Chondrocyte (in vitro differentiated cells): Measurements from ENCODE around the gene RASL10A. TPM values are rescaled to one million over a fixed set of nuclear protein-coding genes. Genes with fewer than 3 reads are reported as not detected.
A peak's percentile ranks its signal among the peaks of the same experiment; 100 is the strongest.

ENCODE experiments used
- DNase-seq: peaks from one replicate; pipeline ENCODE4 v3.0.0; 2021; ENCODE audit warnings: mixed read lengths, low spot score
- H3K27ac Mint-ChIP-seq: one replicate; pipeline ENCODE4 v1.8.0; 2021; ENCODE audit warnings: mild to moderate bottlenecking, moderate library complexity, mixed read lengths; ENCODE audit not compliant: unreplicated experiment
- H3K27me3 Mint-ChIP-seq: 2 replicates; pipeline ENCODE4 v1.8.0; 2021; ENCODE audit warnings: low read depth, mixed read lengths
- H3K36me3 Mint-ChIP-seq: 2 replicates; pipeline ENCODE4 v1.8.0; 2021; ENCODE audit warnings: low read depth, mixed read lengths
- H3K4me1 Mint-ChIP-seq: 2 replicates; pipeline ENCODE4 v1.8.0; 2021; ENCODE audit warnings: low read depth, mild to moderate bottlenecking, mixed read lengths
- H3K4me3 Mint-ChIP-seq: one replicate; pipeline ENCODE4 v1.8.0; 2021; ENCODE audit warnings: mild to moderate bottlenecking, moderate library complexity, mixed read lengths; ENCODE audit not compliant: unreplicated experiment
- H3K9me3 Mint-ChIP-seq: 2 replicates; pipeline ENCODE4 v1.8.0; 2021; ENCODE audit warnings: low read depth, mixed read lengths
- total RNA-seq: library from RNA; stranded (reverse); gene quantifications from 3 replicates; pipeline ENCODE4 v1.2.1, GENCODE V29; 2021
- TF ChIP-seq, protein P1 (sequence below): fragments of 200-600 bp; sonication (generic); IDR thresholded peaks from 2 replicates; pipeline ENCODE4 v1.5.0; 2021; ENCODE audit warnings: antibody characterized with exemption, mild to moderate bottlenecking, moderate library complexity

Gene RASL10A
- total RNA-seq, 1 donor from 2014 or later = 0.27 TPM

- Mint-ChIP-seq H3K27me3 (no peaks in the 10 kb centered on the region), H3K9me3 (no peaks in the 10 kb centered on the region), H3K4me3 (no peak overlapping the region), H3K4me1 (peaks cover 8% of the 10 kb centered on the region), H3K27ac (peak overlapping the region; percentile 12), H3K36me3 (peaks cover 28% of the 10 kb centered on the region)
- DNase-seq = no peak
- TF ChIP-seq, protein P1, sequence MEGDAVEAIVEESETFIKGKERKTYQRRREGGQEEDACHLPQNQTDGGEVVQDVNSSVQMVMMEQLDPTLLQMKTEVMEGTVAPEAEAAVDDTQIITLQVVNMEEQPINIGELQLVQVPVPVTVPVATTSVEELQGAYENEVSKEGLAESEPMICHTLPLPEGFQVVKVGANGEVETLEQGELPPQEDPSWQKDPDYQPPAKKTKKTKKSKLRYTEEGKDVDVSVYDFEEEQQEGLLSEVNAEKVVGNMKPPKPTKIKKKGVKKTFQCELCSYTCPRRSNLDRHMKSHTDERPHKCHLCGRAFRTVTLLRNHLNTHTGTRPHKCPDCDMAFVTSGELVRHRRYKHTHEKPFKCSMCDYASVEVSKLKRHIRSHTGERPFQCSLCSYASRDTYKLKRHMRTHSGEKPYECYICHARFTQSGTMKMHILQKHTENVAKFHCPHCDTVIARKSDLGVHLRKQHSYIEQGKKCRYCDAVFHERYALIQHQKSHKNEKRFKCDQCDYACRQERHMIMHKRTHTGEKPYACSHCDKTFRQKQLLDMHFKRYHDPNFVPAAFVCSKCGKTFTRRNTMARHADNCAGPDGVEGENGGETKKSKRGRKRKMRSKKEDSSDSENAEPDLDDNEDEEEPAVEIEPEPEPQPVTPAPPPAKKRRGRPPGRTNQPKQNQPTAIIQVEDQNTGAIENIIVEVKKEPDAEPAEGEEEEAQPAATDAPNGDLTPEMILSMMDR = no peak
These were observed 13.2 kb downstream of the RASL10A start for GRCh38 chr22:29302402-29302680.

DNA sequence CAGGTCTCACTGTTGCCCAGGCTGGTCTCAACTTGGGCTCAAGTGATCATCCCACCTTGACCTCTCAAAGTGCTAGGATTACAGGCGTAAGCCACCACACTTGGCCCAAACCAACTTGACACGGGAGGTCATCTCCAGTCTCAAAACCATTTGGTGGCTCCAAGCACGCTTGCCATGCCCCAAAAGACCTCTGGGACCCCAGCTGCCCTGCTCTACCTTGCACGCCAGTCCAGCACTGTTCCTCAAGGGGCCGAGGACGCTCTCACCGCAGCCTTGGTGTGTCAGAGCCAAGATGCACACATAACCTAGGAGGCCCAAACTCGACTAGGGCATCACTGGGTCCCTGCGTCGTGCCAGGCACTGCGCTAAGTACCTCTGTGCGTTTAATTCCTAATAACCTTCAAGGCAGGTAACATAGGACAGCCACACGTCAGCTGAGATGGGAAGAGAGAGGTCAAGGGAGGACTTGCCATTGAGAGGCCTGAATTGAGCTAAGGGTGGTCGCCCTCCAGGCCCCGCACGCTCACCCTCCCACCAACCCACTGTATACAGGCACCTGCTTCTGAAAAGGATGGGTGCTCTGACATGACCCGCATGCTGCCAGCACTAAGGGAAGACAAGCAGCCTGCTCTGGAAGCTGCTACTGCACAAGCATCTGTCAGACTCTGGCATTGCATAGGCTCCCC lies 13.6 kb downstream of the RASL10A start:
- TF ChIP-seq, protein P1 = no peak
- peaks cover 30% of the 10 kb centered on the region for H3K36me3 Mint-ChIP-seq
- peak overlapping the region; percentile 36 for H3K27ac Mint-ChIP-seq
- no peak overlapping the region for H3K4me3 Mint-ChIP-seq
- H3K4me1 Mint-ChIP-seq = peaks cover 8% of the 10 kb centered on the region
- no peaks in the 10 kb centered on the region for H3K27me3 Mint-ChIP-seq
- no peaks in the 10 kb centered on the region for H3K9me3 Mint-ChIP-seq
- no peak for DNase-seq

DNA sequence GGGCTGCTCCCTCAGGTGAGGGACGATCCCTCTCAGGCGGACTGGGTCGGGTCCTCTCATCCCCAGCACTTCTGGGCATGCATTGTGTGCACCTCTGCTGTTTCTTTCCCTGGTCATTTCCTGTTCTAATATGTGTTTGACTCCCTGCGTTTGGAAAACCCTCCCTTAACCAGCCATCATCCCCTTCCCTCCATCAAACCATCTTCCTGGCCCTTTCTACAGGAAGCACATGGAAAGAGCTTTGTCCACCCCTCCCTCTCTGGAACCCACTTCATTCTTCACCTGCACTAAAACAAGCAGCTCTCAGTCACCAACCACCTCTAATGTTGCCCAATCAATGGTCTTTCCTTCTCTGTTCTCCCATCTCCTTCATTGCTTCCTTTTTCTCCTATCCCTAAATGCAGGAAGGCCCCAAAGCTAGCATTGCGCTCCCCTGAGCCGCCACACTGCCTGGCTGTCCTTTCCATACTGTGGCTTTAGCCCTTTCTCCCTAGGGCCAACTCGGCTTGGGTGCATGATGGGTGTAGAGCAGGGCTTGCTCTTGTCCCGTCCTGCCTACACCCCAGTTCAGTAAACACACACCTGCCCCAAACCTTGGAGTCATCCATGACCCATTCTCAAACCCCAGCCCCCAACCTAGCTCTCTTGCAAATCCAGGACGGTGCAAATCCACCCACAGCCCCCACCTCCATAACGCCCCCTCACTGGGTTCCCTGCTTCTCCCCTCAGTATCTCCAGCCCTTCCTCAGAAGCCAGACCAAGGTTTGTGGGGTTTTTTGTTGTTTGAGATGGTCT lies 14.5 kb downstream of the RASL10A start:
- TF ChIP-seq, protein P1 = no peak
- Mint-ChIP-seq H3K27me3 (no peaks in the 10 kb centered on the region), H3K4me1 (peaks cover 7% of the 10 kb centered on the region), H3K27ac (peak overlapping the region; percentile 43), H3K36me3 (peaks cover 35% of the 10 kb centered on the region), H3K9me3 (no peaks in the 10 kb centered on the region), H3K4me3 (no peak overlapping the region)
- DNase-seq = no peak

- TF ChIP-seq, protein P1 = no peak
- H3K36me3 Mint-ChIP-seq = peaks cover 38% of the 10 kb centered on the region
- DNase-seq = no peak
These were observed 15.1 kb downstream of the RASL10A start for GRCh38 chr22:29300467-29300806.

DNA sequence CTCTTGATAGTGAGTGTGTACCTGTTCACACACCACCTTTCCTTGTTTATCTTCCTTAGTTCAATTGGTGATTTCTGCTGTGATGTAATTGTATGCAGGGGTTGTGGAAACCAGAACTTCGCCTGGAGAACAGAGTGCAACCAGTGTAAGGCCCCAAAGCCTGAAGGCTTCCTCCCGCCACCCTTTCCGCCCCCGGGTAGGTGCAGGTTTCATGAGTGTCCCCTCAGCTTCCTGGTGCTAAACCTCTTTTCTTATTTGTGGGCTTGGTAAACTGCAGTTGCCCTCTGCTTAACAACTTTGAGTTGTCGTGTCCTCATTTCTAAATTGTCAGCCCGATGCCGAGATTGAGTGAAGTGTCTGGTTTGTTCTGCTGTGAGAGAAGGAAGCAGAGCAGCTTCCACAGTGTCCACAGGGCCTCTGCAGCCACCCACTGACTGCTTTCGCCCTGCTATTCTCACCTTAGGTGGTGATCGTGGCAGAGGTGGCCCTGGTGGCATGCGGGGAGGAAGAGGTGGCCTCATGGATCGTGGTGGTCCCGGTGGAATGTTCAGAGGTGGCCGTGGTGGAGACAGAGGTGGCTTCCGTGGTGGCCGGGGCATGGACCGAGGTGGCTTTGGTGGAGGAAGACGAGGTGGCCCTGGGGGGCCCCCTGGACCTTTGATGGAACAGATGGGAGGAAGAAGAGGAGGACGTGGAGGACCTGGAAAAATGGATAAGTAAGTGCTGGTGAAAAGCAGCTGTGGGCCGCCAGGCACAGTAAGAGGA lies 16.2 kb downstream of the RASL10A start:
- Mint-ChIP-seq H3K36me3 (peaks cover 38% of the 10 kb centered on the region), H3K27ac (peak overlapping the region; percentile 32), H3K4me3 (no peak overlapping the region), H3K4me1 (peaks cover 5% of the 10 kb centered on the region), H3K27me3 (no peaks in the 10 kb centered on the region), H3K9me3 (no peaks in the 10 kb centered on the region)
- no peak for DNase-seq
- TF ChIP-seq, protein P1 = no peak

More at GRCh38 chr22:29300467-29300806, 15.1 kb downstream of the RASL10A start:
- peak overlapping the region; percentile 54 for H3K27ac Mint-ChIP-seq
- H3K4me1 Mint-ChIP-seq = peaks cover 5% of the 10 kb centered on the region
- H3K4me3 Mint-ChIP-seq = no peak overlapping the region
- no peaks in the 10 kb centered on the region for H3K27me3 Mint-ChIP-seq
- no peaks in the 10 kb centered on the region for H3K9me3 Mint-ChIP-seq
